Body of pancreas (tissue), 4 donors: ENCODE data around the gene ADD1. TPM values are rescaled to one million over a fixed set of nuclear protein-coding genes. Genes with fewer than 3 reads are reported as not detected.

Experiments
- ATAC-seq: fragments of 150-250 bp; one replicate; pipeline ENCODE4 v1.9.1; 2016
- DNase-seq, 4 donors: peaks; one replicate each; pipeline ENCODE4 v3.0.0-alpha.2; 2019
- H3K27ac ChIP-seq, 4 donors: fragments of 200-600 bp; sonication (generic); 1 replicate in 3 of 4; 2 replicates in 1 of 4; pipeline versions ENCODE4 v1.5.1 to v1.6.1; 2016 to 2019; ENCODE audit warnings: mild to moderate bottlenecking in 1 of 4, mixed read lengths in 1 of 4, moderate library complexity in 1 of 4
- H3K27me3 ChIP-seq, 2 donors: fragments of 200-600 bp; sonication (generic); one replicate each; pipeline ENCODE4 v1.6.0; 2016; ENCODE audit warnings: mild to moderate bottlenecking in 1 of 2
- H3K36me3 ChIP-seq, 2 donors: fragments of 200-600 bp; sonication (generic); replicated peaks in 1 of 2; 2 replicates each; pipeline ENCODE4 v1.5.1; 2016; ENCODE audit warnings: low read depth in 2 of 2; ENCODE audit not compliant: insufficient read depth in 1 of 2
- H3K4me1 ChIP-seq: fragments of 200-600 bp; sonication (generic); one replicate; pipeline ENCODE4 v1.6.0; 2016
- H3K4me3 ChIP-seq, 2 donors: fragments of 200-600 bp; sonication (generic); 1 replicate in 1 of 2; 2 replicates in 1 of 2; pipeline ENCODE4 v1.5.1; 2016 to 2019
- H3K9me3 ChIP-seq, 3 donors: fragments of 200-600 bp; sonication (generic); 1 replicate in 2 of 3; 2 replicates in 1 of 3; pipeline ENCODE4 v1.5.1; 2016
- POLR2A ChIP-seq, 3 donors: fragments of 450-650 bp; IDR thresholded peaks; one replicate each; pipeline ENCODE4 v1.6.1; 2016; ENCODE audit warnings: antibody characterized with exemption in 3 of 3, mild to moderate bottlenecking in 2 of 3
- WGBS, 2 donors: methylation state at CpG; one replicate each; pipeline ENCODE4 v1.1.5; 2017; 5-methylcytosine and 5-hydroxymethylcytosine counted together
- intact Hi-C: fragments of 100-400 bp; cut with DNase I; formaldehyde crosslinking; loops from one replicate; pipeline ENCODE4 v1.15.1; 2023
- total RNA-seq, 2 donors: library from RNA; depleted of rRNA; stranded (reverse); fragments of >200 nt; gene quantifications; one replicate each; pipeline ENCODE4 v1.1.0, GENCODE V29; 2016
- TF ChIP-seq, protein P1 (sequence below), 7 experiments: fragments of 450-650 bp in 4 of 7; fragments of 200-600 bp in 3 of 7; sonication (generic) in 3 of 7; IDR thresholded peaks; one replicate each; pipeline ENCODE4 v1.5.1; 2016 to 2019; ENCODE audit warnings: antibody characterized with exemption in 7 of 7

The ADD1 gene
- total RNA-seq, 2 donors from 2014 or later, result 84.1 to 266 TPM

- H3K9me3 ChIP-seq, result no peaks in the 10 kb centered on the region
- H3K4me3 ChIP-seq, result no peak overlapping the region
- 80 to 94% methylated on average over 2 to 8 of the region's 10 CpGs for WGBS, 2 donors
- intact Hi-C loops, result no loop called here
- H3K27ac ChIP-seq, result no peak overlapping the region
- ATAC-seq, result no peak
- peaks cover 58% of the 10 kb centered on the region for H3K4me1 ChIP-seq
- TF ChIP-seq, protein P1, sequence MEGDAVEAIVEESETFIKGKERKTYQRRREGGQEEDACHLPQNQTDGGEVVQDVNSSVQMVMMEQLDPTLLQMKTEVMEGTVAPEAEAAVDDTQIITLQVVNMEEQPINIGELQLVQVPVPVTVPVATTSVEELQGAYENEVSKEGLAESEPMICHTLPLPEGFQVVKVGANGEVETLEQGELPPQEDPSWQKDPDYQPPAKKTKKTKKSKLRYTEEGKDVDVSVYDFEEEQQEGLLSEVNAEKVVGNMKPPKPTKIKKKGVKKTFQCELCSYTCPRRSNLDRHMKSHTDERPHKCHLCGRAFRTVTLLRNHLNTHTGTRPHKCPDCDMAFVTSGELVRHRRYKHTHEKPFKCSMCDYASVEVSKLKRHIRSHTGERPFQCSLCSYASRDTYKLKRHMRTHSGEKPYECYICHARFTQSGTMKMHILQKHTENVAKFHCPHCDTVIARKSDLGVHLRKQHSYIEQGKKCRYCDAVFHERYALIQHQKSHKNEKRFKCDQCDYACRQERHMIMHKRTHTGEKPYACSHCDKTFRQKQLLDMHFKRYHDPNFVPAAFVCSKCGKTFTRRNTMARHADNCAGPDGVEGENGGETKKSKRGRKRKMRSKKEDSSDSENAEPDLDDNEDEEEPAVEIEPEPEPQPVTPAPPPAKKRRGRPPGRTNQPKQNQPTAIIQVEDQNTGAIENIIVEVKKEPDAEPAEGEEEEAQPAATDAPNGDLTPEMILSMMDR (IDR thresholded peaks at IDR 0.05), result no peak
- TF ChIP-seq POLR2A (IDR thresholded peaks at IDR 0.05), result no peak
- no peak for DNase-seq
- H3K27me3 ChIP-seq, result no peaks in the 10 kb centered on the region
- H3K36me3 ChIP-seq, result no peaks in the 10 kb centered on the region
Observed at GRCh38 chr4:2804449-2804972, 39.1 kb upstream of the ADD1 start.

DNA sequence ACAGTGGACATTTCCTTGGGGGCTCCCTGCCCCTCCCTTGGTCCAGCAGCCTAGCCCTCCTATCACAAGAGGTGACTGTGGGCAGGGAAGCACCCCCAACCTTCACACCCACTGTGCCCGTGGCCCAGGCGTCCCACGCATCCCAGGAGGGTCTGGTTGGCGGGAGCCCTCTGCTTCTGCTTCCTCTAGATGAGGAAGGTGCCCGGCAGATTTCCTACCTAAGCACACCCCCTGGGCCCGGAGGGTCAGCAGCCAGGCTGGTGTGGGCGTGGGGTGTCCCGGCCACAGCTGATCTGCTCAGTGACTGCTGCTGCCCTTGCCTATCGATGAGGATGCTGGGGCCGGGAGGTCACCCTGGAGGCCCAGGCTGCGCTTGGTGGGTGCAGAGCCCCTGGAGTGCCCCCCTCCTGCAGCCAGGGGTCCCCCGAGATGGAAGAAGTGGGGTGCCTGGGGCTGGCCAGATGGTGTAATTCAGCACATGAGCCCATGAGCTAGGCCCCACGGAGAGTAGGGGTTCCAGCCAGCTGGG is 38.6 kb upstream of the ADD1 start:
- DNase-seq (peak in 1 of 4 donors; percentile 10), ATAC-seq (no peak)
- TF ChIP-seq, protein P1 (IDR thresholded peaks at IDR 0.05), result no peak
- TF ChIP-seq POLR2A (IDR thresholded peaks at IDR 0.05), result no peak
- intact Hi-C loops, result no loop called here
- WGBS, 2 donors, result 44 to 72% methylated on average over 1 to 11 of the region's 13 CpGs
- Histone ChIP-seq H3K4me1 (peaks cover 53% of the 10 kb centered on the region), H3K27me3 (no peaks in the 10 kb centered on the region), H3K4me3 (no peak overlapping the region), H3K27ac (peak overlapping the region in 2 of 4 donors; percentile 37 to 65), H3K9me3 (no peaks in the 10 kb centered on the region), H3K36me3 (no peaks in the 10 kb centered on the region)

DNA sequence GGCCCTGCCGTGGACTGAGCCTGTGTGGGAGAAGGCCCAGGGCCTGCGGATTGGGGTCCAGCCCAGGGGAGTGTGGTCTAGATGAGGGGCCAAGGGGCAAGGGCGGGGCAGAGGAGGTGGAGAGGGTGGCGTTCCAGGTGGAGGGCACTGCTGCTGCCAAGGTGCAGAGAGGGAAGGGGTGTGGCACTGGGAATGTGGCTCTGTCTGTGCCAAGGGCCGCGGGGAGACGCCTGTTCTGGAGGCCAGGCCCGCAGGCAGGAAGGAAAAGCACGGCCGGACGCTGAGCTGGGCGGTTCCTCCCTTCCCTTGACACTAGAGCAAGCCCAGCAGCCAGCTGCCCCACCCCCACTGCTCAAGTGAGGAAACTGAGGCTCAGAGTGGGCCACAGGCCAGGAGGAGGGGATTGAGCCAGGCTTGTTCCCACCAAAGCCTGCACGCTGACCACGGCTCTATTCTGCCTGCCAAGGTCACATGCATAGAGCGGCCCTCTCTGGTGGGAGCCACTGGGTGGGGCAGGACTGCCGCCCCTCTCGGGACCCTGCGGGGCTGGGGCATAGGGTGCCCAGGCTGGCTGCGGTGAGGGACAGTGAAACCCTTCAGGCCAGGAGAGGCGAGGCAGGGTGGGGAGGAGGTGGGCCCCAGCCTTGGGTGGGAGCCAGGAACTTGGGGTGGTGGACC is 37.8 kb upstream of the ADD1 start:
- WGBS, 2 donors, result 28 to 29% methylated on average over 17 to 19 of the region's 20 CpGs
- Histone ChIP-seq H3K27ac (peak overlapping the region; percentile 31 to 65 (median 34)), H3K9me3 (no peaks in the 10 kb centered on the region), H3K4me3 (no peak overlapping the region), H3K27me3 (no peaks in the 10 kb centered on the region), H3K4me1 (peaks cover 45% of the 10 kb centered on the region), H3K36me3 (no peaks in the 10 kb centered on the region)
- DNase-seq (peak; percentile 77 to 91 (median 84)), ATAC-seq (peak; percentile 78)
- no peak for TF ChIP-seq POLR2A (IDR thresholded peaks at IDR 0.05)
- TF ChIP-seq, protein P1 (IDR thresholded peaks at IDR 0.05), result no peak
- intact Hi-C loops, result no loop called here

DNA sequence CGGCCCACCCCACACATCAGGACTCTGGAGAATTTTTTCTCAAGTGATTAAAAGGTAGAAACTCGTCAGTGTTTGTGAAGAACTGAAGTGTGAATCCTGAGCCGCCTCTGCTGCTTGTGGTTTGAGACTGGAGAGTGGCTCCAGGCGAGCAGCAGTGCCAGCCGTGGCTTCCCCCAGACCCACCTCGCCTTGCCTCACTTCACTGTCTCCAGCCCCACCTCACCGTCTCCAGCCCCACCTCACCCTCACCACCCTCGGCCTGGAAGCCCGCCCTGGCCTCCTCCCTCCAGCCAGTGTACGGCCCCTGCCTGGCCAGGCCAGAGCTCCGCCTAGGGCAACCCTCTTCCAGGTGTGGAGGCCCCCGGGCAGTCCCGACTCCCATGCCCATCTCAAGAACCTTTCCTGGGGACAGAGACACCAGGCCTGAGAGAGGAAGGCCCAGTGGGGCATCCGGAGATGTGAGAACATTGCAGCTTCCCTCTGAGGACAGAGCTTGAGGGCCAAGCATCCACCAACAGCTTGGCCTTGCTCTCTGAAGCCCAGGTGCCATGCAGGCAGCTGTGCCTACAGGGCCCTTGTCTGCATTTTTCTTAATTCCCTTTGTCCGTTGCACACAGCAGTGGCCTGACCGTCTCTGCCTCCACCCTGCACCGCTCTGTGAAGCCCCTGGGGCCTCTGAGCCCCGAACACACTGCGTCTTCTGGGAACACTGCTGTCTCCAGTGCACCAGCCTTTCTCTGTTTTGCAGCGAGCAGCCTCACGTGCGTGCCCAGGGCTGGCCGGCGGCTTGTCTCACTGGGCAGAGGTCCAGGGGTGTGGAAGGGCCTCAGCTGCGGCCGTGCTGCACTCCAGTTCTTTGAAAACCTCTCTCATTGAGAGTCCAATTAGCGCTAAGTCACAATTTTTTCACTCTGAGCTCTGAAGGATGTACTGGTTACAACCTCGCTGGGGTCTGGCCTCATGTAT is 37.0 kb upstream of the ADD1 start:
- no peak for TF ChIP-seq POLR2A (IDR thresholded peaks at IDR 0.05)
- TF ChIP-seq, protein P1 (IDR thresholded peaks at IDR 0.05), result no peak
- Histone ChIP-seq H3K4me1 (peaks cover 37% of the 10 kb centered on the region), H3K9me3 (no peaks in the 10 kb centered on the region), H3K27me3 (no peaks in the 10 kb centered on the region), H3K27ac (peak overlapping the region; percentile 3 to 65 (median 29)), H3K4me3 (no peak overlapping the region), H3K36me3 (no peaks in the 10 kb centered on the region)
- ATAC-seq (peak; percentile 64), DNase-seq (peak; percentile 75 to 87 (median 80))
- WGBS, 2 donors, result 59 to 62% methylated on average over 18 to 28 of the region's 28 CpGs
- intact Hi-C loops, result no loop called here
